Measurements from ENCODE around the gene AKR1B1.

- TF ChIP-seq CTCF (IDR thresholded peaks at IDR 0.05) (no peak), POLR2A (IDR thresholded peaks at IDR 0.05) (no peak)
Measured at GRCh38 chr7:134400859-134401258, 58.0 kb downstream of the AKR1B1 start.

All from esophagus squamous epithelium (tissue), 4 donors.